Activated naive CD4-positive, alpha-beta T cell treated with Interleukin-2 at 50 U/mL for 16 hours (primary cell): ENCODE data around the gene MAD1L1.
"Not testable (repeated sequence)": the region's sequence is repeated elsewhere in the genome, so short reads cannot be mapped to it uniquely, and the experiment has no call there.

Experiments
- DNase-seq: peaks from one replicate; pipeline ENCODE4 v3.0.0-alpha.2; 2020

The MAD1L1 gene

DNA sequence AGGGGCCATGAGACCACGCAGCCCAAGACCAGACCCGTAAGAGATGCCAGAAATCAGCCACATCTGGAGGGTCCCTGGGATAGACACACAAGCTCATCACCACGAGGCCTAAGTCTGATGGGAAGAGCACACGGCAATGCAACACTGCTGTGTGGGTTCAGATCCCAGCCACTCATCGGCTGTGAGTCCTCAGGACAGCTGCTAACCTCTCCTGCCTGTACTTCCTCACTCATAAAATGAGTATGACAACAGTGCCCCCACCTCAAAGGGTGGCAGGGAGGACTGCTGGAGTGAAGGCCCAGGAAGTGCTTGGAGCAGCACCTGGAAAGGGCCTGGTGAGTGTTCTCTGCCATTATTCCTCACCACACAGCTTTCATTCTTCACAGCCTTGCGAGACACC lies 60.9 kb downstream of the MAD1L1 start:
- no peak for DNase-seq

GRCh38 chr7:2170576-2171521 lies 61.9 kb downstream of the MAD1L1 start:
- DNase-seq = no peak

GRCh38 chr7:2169923-2170575 lies 62.7 kb downstream of the MAD1L1 start:
- no peak for DNase-seq

DNA sequence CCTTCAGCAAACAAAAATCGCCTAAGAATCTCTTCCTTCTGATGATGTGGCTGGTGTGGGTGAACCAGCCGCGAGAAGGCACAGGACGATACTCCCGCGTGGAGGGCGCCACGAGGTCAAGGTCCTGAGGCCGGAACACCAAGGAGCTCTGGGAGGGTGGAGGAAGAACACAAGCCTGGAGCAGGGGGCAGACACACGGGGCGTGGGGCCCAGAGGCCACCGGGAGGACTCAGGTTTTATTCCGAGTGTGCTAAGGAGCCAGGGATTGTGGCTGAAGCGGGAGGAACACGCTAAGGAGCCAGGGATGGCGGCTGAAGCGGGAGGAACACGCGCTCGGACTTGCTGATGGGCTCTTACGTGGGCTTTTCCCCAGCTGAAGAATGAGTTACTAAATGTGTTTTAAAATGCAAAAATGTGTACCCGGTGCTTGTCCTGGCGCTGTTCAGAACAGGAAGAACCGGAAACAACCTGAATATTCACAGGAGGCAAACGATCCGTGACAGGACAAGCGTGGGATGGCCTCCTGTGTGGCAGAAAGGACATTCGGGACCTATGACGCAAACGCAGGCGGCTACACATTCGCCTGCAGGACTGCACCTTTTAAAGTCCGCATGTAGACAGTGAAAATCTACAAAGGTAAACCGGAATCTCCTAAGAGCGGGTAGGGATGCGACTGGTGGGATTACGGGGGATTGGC lies 64.0 kb downstream of the MAD1L1 start:
- DNase-seq = no peak

GRCh38 chr7:2166625-2167280 lies 66.0 kb downstream of the MAD1L1 start:
- DNase-seq = no peak

- DNase-seq = no peak
These were observed 66.8 kb downstream of the MAD1L1 start for GRCh38 chr7:2165610-2166594.

- DNase-seq = no peak
These were observed 67.5 kb downstream of the MAD1L1 start for GRCh38 chr7:2165239-2165609.

DNA sequence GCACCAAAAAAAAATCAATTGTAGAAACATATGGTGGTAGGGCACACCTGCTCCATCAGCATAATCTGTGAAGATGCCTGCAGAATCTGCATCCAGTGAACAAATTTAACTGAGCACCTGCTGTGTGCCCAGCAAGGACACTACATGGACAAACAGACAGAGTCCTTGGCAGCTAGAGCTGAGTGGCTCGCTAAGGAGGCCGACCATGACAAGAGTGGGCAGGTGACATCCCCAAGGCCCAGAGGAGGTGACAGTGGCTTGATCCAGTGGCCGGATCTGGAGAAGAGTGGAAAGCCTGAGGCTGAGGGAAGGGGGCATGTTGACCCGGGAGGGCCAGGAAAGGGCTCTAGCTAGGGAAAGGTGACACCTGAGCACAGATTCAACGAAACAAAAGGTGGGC lies 68.1 kb downstream of the MAD1L1 start:
- no peak for DNase-seq

DNA sequence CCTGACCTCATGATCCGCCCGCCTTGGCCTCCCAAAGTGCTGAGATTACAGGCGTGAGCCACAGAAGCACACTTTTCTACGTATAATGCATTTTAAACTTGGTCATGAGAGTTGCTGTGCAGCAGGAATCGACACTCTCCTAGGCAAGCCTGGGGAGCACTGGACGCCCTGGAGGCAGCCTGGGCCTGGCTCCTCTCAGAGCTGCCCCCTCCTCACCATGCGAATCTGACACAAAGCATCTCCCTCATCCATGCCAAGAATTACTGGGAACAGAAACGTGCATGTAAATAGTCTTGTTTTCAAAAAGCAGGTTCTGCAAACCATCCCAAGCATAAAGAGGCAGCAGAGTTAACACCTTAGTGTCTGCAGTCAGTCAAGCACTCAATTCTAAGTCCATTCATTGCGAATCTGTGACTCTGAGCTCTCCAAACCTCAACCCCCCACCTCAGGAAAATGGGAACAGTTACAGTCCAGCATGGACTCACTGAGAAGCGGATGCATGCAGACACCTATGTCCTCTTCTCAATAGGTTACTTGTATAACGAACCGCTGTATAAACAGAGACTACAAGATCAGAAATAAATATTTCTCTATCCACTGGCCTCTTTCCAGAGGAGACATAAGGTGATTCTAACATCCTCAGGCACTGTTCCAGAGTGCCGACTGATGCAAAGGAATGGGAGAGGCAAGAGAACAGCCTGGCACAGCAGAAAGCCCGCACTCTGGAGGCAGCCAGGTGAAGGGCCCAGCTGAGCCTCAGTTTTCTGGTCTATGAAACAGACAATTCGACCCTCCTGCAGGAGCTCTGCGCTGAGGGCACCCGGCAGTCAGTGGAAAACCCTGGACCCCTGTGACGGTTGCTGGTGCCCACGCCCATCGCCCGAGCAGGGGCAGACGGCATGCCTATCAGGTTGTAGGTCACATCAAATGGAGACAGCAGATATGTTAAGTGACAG lies 68.9 kb downstream of the MAD1L1 start:
- DNase-seq = no peak

- DNase-seq = no peak
These were observed 69.8 kb downstream of the MAD1L1 start for GRCh38 chr7:2162959-2163358.

GRCh38 chr7:2162004-2162902 lies 70.5 kb downstream of the MAD1L1 start:
- not testable (repeated sequence) for DNase-seq

- DNase-seq = no peak
These were observed 73.6 kb downstream of the MAD1L1 start for GRCh38 chr7:2159176-2159520.

- no peak for DNase-seq
These were observed 74.2 kb downstream of the MAD1L1 start for GRCh38 chr7:2158331-2159175.

GRCh38 chr7:2157473-2158279 lies 75.1 kb downstream of the MAD1L1 start:
- DNase-seq = no peak

DNA sequence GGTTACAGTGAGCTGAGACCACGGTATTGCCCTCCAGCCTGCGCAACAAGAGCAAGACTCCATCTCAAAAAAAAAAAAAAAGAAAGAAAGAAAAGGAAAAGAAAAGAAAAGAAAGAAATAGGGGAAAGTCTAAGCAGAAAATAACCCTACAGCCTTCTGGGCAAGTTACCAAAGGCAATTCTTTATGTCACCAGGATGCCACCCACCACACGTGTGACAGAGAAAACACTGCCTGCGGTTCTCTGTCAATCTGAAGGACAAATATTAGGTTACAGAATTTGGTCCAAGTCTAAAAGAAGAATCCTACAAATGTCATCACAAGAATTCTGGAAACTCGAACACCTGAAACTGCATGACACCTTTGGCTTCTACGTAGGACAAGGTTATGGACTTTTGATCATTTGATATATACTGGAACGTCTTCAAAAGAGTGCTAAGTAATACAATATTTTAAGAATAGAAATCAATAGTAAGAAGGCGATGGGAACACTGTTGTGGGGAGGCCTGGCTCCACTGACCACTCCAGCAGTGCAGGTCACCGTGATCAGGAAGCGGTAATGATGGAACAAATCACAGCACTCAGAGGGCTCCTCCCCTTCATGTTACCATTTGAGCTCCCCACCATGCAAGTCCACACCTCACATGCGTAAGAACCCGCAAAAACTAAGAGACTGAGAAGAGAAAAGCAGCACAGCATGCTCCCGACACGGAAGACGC lies 75.8 kb downstream of the MAD1L1 start:
- no peak for DNase-seq

GRCh38 chr7:2154831-2155230 lies 77.9 kb downstream of the MAD1L1 start:
- no peak for DNase-seq

DNA sequence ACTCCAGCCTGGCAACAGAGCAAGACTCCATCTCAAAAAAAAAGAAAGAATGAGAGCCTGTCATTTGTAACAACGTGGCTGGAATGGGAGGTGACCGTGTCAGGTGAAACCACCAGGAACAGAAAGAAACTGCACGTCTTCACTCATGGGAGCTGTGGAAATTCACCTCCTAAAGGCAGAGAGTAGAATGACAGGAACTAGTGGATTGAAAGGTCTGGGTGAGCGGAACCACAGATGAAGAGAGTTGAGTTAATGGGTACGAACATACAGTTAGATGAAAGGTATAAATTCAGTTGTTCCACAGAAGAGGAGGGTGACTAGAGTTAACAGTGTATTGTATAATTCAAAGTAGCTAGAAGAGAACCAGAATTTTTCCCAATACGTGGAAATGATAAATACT lies 78.6 kb downstream of the MAD1L1 start:
- DNase-seq = no peak
